Measurements from ENCODE around the gene STK25.

DNA sequence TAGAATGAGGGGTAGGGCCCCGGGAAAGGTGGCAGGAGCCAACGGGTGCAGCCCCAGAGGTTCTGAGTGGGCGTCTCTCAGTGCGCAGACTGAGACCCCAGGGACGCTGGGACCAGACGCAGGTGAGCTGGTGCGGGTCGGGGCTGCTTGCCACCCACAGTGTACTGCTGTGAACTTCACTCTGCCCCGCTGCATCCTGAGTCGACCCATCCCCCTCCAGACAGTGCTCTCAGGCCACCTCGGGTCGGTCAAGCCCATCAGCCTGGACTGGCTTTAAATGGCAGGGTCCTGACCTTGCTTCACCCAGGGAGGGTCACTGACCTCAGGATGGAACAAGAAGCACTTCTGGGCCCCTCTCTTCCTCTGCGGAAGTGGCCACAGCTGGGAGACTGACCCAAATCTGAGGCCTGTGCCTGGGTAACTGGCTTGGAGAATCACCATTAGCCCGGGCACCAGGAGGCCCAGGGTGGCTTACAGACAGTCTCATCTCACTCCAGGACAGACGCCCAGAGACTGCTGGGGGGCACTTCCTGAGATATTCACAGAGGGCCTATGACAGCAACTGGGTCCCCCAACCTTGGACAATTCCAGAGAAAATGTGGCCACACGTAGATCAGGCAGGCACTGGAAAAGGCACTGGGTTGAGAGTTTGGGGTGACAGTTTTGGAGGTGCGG, 26.5 kb upstream of the STK25 start:
- TF ChIP-seq, protein P1, sequence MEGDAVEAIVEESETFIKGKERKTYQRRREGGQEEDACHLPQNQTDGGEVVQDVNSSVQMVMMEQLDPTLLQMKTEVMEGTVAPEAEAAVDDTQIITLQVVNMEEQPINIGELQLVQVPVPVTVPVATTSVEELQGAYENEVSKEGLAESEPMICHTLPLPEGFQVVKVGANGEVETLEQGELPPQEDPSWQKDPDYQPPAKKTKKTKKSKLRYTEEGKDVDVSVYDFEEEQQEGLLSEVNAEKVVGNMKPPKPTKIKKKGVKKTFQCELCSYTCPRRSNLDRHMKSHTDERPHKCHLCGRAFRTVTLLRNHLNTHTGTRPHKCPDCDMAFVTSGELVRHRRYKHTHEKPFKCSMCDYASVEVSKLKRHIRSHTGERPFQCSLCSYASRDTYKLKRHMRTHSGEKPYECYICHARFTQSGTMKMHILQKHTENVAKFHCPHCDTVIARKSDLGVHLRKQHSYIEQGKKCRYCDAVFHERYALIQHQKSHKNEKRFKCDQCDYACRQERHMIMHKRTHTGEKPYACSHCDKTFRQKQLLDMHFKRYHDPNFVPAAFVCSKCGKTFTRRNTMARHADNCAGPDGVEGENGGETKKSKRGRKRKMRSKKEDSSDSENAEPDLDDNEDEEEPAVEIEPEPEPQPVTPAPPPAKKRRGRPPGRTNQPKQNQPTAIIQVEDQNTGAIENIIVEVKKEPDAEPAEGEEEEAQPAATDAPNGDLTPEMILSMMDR (IDR thresholded peaks at IDR 0.05) = no peak
- TF ChIP-seq POLR2A (IDR thresholded peaks at IDR 0.05) = no peak

All from ovary (tissue), 3 donors.